ENCODE results near the gene B4GAT1. TPM values are rescaled to one million over a fixed set of nuclear protein-coding genes. Genes with fewer than 3 reads are reported as not detected.

The B4GAT1 gene
- total RNA-seq, 3 donors from 2014 or later, result 13.4 to 34.6 (median 13.4) TPM

DNA sequence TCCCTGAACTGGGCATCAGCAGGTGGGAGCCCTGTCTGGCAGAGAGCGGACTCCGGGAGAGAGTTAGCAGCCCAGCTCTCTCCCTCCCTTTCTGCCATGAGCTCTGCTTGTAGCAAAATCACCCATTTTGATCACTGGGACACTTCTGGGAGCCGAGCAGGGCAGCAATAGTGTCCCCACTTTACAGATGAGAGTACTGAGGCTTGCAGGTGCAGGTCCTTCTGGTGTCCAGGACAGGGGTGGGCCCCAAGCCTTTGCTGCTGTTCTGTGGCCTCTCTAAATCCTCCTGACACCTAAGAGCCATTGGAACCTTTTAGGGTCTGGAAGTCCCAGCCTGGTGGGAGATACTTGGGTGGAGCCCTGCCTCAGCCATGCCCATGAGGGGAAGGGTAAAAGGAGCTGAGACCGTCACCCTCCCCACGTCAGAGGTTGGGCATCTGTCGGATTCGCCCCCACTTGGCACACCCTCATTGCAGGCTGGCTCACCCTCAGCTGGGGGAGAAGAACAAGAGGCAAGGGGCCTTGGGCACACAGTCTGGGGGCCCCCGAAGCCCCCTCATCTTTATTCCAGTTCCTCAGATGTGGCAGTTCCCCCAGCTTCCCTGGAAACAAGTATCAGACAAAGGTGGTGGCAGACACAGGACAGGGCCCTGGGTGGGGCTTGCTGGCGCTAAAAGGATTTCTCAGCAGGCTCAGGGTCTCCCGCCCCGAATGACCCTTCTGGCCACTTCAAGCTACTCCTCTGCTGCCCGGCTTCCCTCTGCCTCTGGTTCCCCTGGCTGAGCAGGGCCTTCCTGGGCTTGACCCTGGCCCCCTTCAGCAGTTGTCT is 15.7 kb downstream of the B4GAT1 start:
- no peaks in the 10 kb centered on the region for H3K36me3 ChIP-seq (ENCODE audit: low read depth)
- H3K4me3 ChIP-seq, result no peak overlapping the region
- ATAC-seq, result no peak
- intact Hi-C loops (cut with DNase I, micrococcal nuclease), result no loop called here
- TF ChIP-seq, protein P1, sequence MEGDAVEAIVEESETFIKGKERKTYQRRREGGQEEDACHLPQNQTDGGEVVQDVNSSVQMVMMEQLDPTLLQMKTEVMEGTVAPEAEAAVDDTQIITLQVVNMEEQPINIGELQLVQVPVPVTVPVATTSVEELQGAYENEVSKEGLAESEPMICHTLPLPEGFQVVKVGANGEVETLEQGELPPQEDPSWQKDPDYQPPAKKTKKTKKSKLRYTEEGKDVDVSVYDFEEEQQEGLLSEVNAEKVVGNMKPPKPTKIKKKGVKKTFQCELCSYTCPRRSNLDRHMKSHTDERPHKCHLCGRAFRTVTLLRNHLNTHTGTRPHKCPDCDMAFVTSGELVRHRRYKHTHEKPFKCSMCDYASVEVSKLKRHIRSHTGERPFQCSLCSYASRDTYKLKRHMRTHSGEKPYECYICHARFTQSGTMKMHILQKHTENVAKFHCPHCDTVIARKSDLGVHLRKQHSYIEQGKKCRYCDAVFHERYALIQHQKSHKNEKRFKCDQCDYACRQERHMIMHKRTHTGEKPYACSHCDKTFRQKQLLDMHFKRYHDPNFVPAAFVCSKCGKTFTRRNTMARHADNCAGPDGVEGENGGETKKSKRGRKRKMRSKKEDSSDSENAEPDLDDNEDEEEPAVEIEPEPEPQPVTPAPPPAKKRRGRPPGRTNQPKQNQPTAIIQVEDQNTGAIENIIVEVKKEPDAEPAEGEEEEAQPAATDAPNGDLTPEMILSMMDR (IDR thresholded peaks at IDR 0.05), result no peak
- DNase-seq, result peak in 1 of 3 donors; percentile 39
- no peaks in the 10 kb centered on the region for H3K9me3 ChIP-seq
- peaks cover 26% of the 10 kb centered on the region for H3K4me1 ChIP-seq (ENCODE audit: low read depth)

DNA sequence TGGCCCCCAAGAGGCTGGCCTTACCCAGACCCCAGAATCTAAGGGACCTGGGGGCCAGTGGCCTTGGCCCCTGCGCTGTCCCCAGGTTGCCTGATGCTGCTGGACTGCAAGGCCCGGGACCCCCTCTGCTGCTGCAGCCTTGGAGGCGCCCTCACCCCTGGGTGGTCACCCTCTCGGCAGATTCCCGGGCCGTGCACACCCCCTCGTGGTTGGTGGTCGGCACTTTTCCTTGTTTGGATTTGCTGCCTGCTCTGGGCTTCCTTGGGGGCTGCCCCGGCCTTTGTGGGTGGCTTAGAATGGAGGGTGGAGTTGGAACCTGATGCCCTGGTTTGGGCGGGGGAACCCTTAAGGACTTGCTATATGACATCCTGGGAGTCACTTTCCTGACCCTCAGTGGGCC is 16.5 kb downstream of the B4GAT1 start:
- H3K36me3 ChIP-seq (ENCODE audit: low read depth), result no peaks in the 10 kb centered on the region
- TF ChIP-seq, protein P1 (IDR thresholded peaks at IDR 0.05), result no peak
- intact Hi-C loops (cut with DNase I, micrococcal nuclease), result no loop called here
- H3K4me1 ChIP-seq (ENCODE audit: low read depth), result peaks cover 21% of the 10 kb centered on the region
- ATAC-seq (no peak), DNase-seq (peak in 1 of 3 donors; percentile 44)
- H3K4me3 ChIP-seq, result no peak overlapping the region
- no peaks in the 10 kb centered on the region for H3K9me3 ChIP-seq

DNA sequence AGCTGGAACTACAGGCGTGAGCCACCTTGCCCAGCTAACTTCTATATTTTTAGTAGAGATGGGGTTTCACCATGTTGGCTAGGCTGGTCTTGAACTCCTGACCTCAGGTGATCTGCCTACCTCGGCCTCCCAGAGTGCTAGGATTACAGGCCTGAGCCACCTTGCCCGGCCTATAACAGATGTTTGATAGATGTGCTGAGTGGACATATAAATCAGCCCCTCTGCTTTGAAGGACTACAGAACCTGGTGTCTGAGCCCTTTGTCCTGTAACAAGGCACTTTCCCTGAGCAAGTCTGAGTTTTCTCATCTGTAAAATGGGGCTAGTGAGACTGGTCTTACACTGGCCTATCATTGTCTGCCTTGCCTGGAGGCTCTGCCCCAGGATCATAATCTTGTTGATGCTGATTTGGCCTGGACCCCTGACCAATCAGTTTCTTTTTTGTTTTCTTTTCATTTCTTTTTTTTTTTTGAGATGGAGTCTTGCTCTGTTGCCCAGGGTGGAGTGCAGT is 18.2 kb downstream of the B4GAT1 start:
- Histone ChIP-seq H3K4me1 (ENCODE audit: low read depth) (peaks cover 11% of the 10 kb centered on the region), H3K36me3 (ENCODE audit: low read depth) (no peaks in the 10 kb centered on the region), H3K4me3 (no peak overlapping the region), H3K9me3 (no peaks in the 10 kb centered on the region)
- TF ChIP-seq, protein P1 (IDR thresholded peaks at IDR 0.05), result no peak
- ATAC-seq, result no peak
- intact Hi-C loops (cut with DNase I, micrococcal nuclease), result no loop called here
- DNase-seq, result peak in 1 of 3 donors; percentile 7

DNA sequence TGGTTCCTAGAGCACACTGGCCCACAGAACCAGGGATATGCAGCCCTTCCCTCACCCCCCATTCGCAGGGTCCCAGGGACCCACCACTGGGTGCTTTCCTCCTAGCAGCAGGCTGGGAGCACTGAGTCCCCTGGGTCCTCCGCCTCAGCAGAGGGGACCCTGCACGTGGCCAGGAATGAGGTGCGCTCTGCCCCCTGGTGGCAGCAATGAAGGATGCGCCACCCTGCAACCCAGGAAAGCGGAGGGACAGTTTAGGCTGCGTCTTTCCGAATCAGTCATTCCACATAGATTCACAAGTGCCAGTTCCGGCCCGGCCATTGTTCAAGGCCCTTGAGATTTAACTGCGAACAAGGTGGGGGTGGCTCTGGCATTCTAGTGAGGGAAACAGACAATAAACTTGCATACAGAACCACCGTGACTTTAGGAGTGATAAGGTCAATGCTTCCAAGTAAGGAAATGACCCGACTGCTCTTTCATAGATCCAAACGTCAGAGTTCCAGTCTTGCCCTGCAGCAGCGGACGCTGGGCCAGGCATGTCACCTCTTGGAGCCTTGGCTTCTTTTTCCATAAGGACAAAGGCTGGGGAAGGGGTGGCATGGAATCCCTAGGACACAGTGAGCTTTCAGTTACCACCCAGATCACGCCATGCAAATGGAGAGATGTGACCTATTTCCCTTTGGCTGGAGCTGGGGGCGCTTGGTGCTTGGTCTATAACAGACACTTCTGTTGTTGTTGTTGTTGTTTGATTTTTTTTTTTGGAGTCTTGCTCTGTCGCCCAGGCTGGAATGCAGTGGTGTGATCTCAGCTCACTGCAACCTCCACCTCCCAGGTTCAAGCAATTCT is 18.9 kb downstream of the B4GAT1 start:
- no peaks in the 10 kb centered on the region for H3K9me3 ChIP-seq
- H3K36me3 ChIP-seq (ENCODE audit: low read depth), result no peaks in the 10 kb centered on the region
- TF ChIP-seq, protein P1 (IDR thresholded peaks at IDR 0.05), result peak; percentile 95
- no peak overlapping the region for H3K4me3 ChIP-seq
- peak; percentile 82 to 88 (median 82) for DNase-seq
- peaks cover 11% of the 10 kb centered on the region for H3K4me1 ChIP-seq (ENCODE audit: low read depth)
- peak; percentile 89 for ATAC-seq
- intact Hi-C loops (cut with DNase I, micrococcal nuclease), result no loop called here

DNA sequence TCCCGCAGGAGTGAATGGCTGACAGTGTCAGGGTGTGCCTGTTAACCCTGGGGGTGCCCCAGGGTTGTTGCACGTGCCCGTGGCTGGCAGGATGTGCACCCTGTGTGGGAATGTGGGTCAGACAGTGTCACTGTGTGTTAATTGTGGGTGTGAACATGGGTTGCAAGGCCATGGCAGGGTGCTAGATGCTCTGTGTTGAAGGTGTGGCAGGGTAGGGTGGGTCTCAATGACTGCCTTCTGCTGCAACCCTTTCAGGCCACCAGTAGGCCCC is 19.5 kb downstream of the B4GAT1 start:
- Histone ChIP-seq H3K9me3 (no peaks in the 10 kb centered on the region), H3K4me3 (no peak overlapping the region), H3K4me1 (ENCODE audit: low read depth) (peaks cover 11% of the 10 kb centered on the region), H3K36me3 (ENCODE audit: low read depth) (no peaks in the 10 kb centered on the region)
- peak; percentile 54 for ATAC-seq
- intact Hi-C loops (cut with DNase I, micrococcal nuclease), result no loop called here
- TF ChIP-seq, protein P1 (IDR thresholded peaks at IDR 0.05), result no peak
- peak in 1 of 3 donors; percentile 62 for DNase-seq

All from mucosa of descending colon (tissue), 3 donors.